IMR-90 (cell line): ENCODE results near the gene ICAM1. TPM values are rescaled to one million over a fixed set of nuclear protein-coding genes. Genes with fewer than 3 reads are reported as not detected.

ENCODE experiments used
- ATAC-seq: fragments of 200-7000 bp; cut with Tn5 transposase; 2 replicates; pipeline ENCODE4 v1.9.1; 2020; ENCODE audit warnings: low read depth, mild to moderate bottlenecking, moderate library complexity
- BruUV-seq: library from RNA; stranded (reverse); fragments of 400-500 nt; replicated peaks from 2 replicates; lab custom pipeline; 2021; lab: Mats Ljungman, UMichigan
- CTCF ChIA-PET: fragments of 300-600 bp; formaldehyde crosslinking; extraction: SDS; loops from one replicate; lab custom pipeline; 2021; ENCODE audit warnings: antibody characterized with exemption; lab: Yijun Ruan, JAX
- POLR2A ChIA-PET: fragments of 300-600 bp; sonication (Branson Sonifier 250); formaldehyde crosslinking; loops from one replicate; lab custom pipeline; 2022; ENCODE audit warnings: antibody characterized with exemption; ENCODE audit not compliant: unreplicated experiment; lab: Charles Lee
- DNase-seq: peaks from one replicate; pipeline ENCODE4 v3.0.0; 2013
- H2AFZ ChIP-seq: replicated peaks from 2 replicates; pipeline ENCODE3; 2013; ENCODE audit warnings: low read length, mild to moderate bottlenecking; ENCODE audit not compliant: poor library complexity
- H2AK5ac ChIP-seq: 2 replicates; pipeline ENCODE4 v1.6.1; 2013; ENCODE audit warnings: low read depth, low read length, inconsistent platforms
- H2AK9ac ChIP-seq: replicated peaks from 2 replicates; pipeline ENCODE3; 2013; ENCODE audit warnings: mild to moderate bottlenecking, low read depth, low read length, moderate library complexity; ENCODE audit not compliant: poor library complexity
- H2BK120ac ChIP-seq: 2 replicates; pipeline ENCODE4 v1.6.1; 2013; ENCODE audit warnings: low read depth, low read length, inconsistent platforms
- H2BK15ac ChIP-seq: 3 replicates; pipeline ENCODE4 v1.6.1; 2013; ENCODE audit warnings: low read depth, low read length, inconsistent platforms
- H2BK20ac ChIP-seq: 2 replicates; pipeline ENCODE4 v1.6.1; 2013; ENCODE audit warnings: low read depth, mild to moderate bottlenecking, inconsistent platforms, low read length, moderate library complexity
- H2BK5ac ChIP-seq: 2 replicates; pipeline ENCODE4 v1.6.1; 2013; ENCODE audit warnings: mild to moderate bottlenecking, low read depth, low read length, inconsistent platforms; ENCODE audit not compliant: poor library complexity, severe bottlenecking
- H3K14ac ChIP-seq: replicated peaks from 2 replicates; pipeline ENCODE4 v1.6.1; 2013; ENCODE audit warnings: low read depth, low read length, inconsistent platforms
- H3K18ac ChIP-seq: 2 replicates; pipeline ENCODE4 v1.6.1; 2013; ENCODE audit warnings: low read depth, low read length, control low read depth
- H3K23ac ChIP-seq: 2 replicates; pipeline ENCODE4 v1.6.1; 2013; ENCODE audit warnings: low read depth, low read length, inconsistent platforms
- H3K27ac ChIP-seq: 2 replicates; pipeline ENCODE4 v1.5.1; 2013; ENCODE audit warnings: mild to moderate bottlenecking, control low read depth, low read length; ENCODE audit not compliant: insufficient read depth
- H3K27me3 ChIP-seq: 2 replicates; pipeline ENCODE4 v1.6.1; 2013; ENCODE audit warnings: low read length; ENCODE audit not compliant: control insufficient read depth, insufficient read depth
- H3K36me3 ChIP-seq: 2 replicates; pipeline ENCODE4 v1.6.1; 2013; ENCODE audit warnings: low read length, mixed read lengths; ENCODE audit not compliant: control insufficient read depth, insufficient read depth
- H3K4ac ChIP-seq: 2 replicates; pipeline ENCODE4 v1.6.1; 2013; ENCODE audit warnings: low read depth, low read length, inconsistent platforms
- H3K4me1 ChIP-seq: 2 replicates; pipeline ENCODE4 v1.6.1; 2013; ENCODE audit warnings: low read length, mixed read lengths; ENCODE audit not compliant: control insufficient read depth, insufficient read depth
- H3K4me2 ChIP-seq: 2 replicates; pipeline ENCODE4 v1.6.1; 2013; ENCODE audit warnings: low read depth, mild to moderate bottlenecking, control low read depth, low read length, moderate library complexity
- H3K4me3 ChIP-seq: 2 replicates; pipeline ENCODE4 v1.5.1; 2013; ENCODE audit warnings: low read depth, mild to moderate bottlenecking, control low read depth, low read length, moderate library complexity; ENCODE audit not compliant: insufficient read depth
- H3K56ac ChIP-seq: 2 replicates; pipeline ENCODE4 v1.6.1; 2013; ENCODE audit warnings: low read length, inconsistent platforms; ENCODE audit not compliant: insufficient read depth; ENCODE audit errors: extremely low read depth
- H3K79me1 ChIP-seq, 2 experiments: 2 replicates each; pipeline ENCODE4 v1.6.1; 2013; ENCODE audit warnings: low read length in 2 of 2, inconsistent platforms in 1 of 2, low read depth in 1 of 2
- H3K9ac ChIP-seq: 2 replicates; pipeline ENCODE4 v1.6.1; 2013; ENCODE audit warnings: low read depth, low read length, control low read depth
- H3K9me1 ChIP-seq: 2 replicates; pipeline ENCODE4 v1.6.1; 2013; ENCODE audit warnings: low read length, inconsistent platforms; ENCODE audit not compliant: insufficient read depth
- H3K9me3 ChIP-seq: 2 replicates; pipeline ENCODE4 v1.6.1; 2013; ENCODE audit warnings: low read length; ENCODE audit not compliant: control insufficient read depth, insufficient read depth
- H4K20me1 ChIP-seq: 2 replicates; pipeline ENCODE4 v1.6.1; 2013; ENCODE audit warnings: low read length, inconsistent platforms; ENCODE audit not compliant: insufficient read depth
- H4K5ac ChIP-seq: 2 replicates; pipeline ENCODE4 v1.6.1; 2013; ENCODE audit warnings: mild to moderate bottlenecking, low read depth, low read length, control low read depth
- H4K8ac ChIP-seq, 2 experiments: 2 replicates each; pipeline ENCODE4 v1.6.1; 2013; ENCODE audit warnings: low read depth in 2 of 2, low read length in 2 of 2, control low read depth in 1 of 2, inconsistent platforms in 1 of 2
- H4K91ac ChIP-seq: 2 replicates; pipeline ENCODE4 v1.6.1; 2013; ENCODE audit warnings: low read depth, low read length, inconsistent platforms; ENCODE audit not compliant: insufficient read depth
- BHLHE40 ChIP-seq: fragments of 150-350 bp; IDR thresholded peaks from 2 replicates; pipeline ENCODE4 v1.6.1; 2016; ENCODE audit warnings: mild to moderate bottlenecking, low read depth, low read length
- CEBPB ChIP-seq: IDR thresholded peaks from 2 replicates; pipeline ENCODE4 v1.6.1; 2012; ENCODE audit warnings: low read depth, low read length, improper control_type of control experiment
- CHD1 ChIP-seq: IDR thresholded peaks from 2 replicates; pipeline ENCODE4 v1.6.1; 2012; ENCODE audit warnings: low read depth, low read length, improper control_type of control experiment
- CTCF ChIP-seq: conservative IDR thresholded peaks from 2 replicates; pipeline ENCODE4 v1.5.1; 2012; ENCODE audit warnings: mild to moderate bottlenecking, low read depth, low read length, improper control_type of control experiment
- ELK1 ChIP-seq: fragments of 150-350 bp; IDR thresholded peaks from 2 replicates; pipeline ENCODE4 v1.6.1; 2016; ENCODE audit warnings: low read depth, mild to moderate bottlenecking, low read length, moderate library complexity, borderline replicate concordance
- FOS ChIP-seq: fragments of 150-350 bp; IDR thresholded peaks from 2 replicates; pipeline ENCODE4 v1.6.1; 2016; ENCODE audit warnings: low read depth, low read length
- MAFK ChIP-seq: IDR thresholded peaks from 2 replicates; pipeline ENCODE4 v1.6.1; 2012; ENCODE audit warnings: low read depth, low read length, improper control_type of control experiment
- MAZ ChIP-seq: IDR thresholded peaks from 2 replicates; pipeline ENCODE4 v1.6.1; 2012; ENCODE audit warnings: low read depth, mild to moderate bottlenecking, low read length, improper control_type of control experiment, moderate library complexity, borderline replicate concordance
- MXI1 ChIP-seq: IDR thresholded peaks from 2 replicates; pipeline ENCODE4 v1.6.1; 2012; ENCODE audit warnings: low read depth, mild to moderate bottlenecking, low read length, moderate library complexity, borderline replicate concordance
- NFE2L2 ChIP-seq: fragments of 150-350 bp; IDR thresholded peaks from 2 replicates; pipeline ENCODE4 v1.6.1; 2016; ENCODE audit warnings: low read depth, mild to moderate bottlenecking, low read length
- POLR2A ChIP-seq: IDR thresholded peaks from 2 replicates; pipeline ENCODE4 v1.6.1; 2012; ENCODE audit warnings: mild to moderate bottlenecking, low read depth, low read length
- RAD21 ChIP-seq: IDR thresholded peaks from 2 replicates; pipeline ENCODE4 v1.6.1; 2012; ENCODE audit warnings: low read length, improper control_type of control experiment
- RCOR1 ChIP-seq: IDR thresholded peaks from 2 replicates; pipeline ENCODE4 v1.6.1; 2012; ENCODE audit warnings: mild to moderate bottlenecking, low read length, improper control_type of control experiment; ENCODE audit not compliant: insufficient replicate concordance
- RFX5 ChIP-seq: IDR thresholded peaks from 2 replicates; pipeline ENCODE4 v1.8.0; 2012; ENCODE audit warnings: low read depth, mild to moderate bottlenecking, low read length, moderate library complexity
- SMC3 ChIP-seq: fragments of 150-350 bp; IDR thresholded peaks from 2 replicates; pipeline ENCODE4 v1.6.1; 2016; ENCODE audit warnings: low read depth, mild to moderate bottlenecking, antibody characterized with exemption, low read length, moderate library complexity
- USF2 ChIP-seq: fragments of 150-350 bp; IDR thresholded peaks from 2 replicates; pipeline ENCODE4 v1.6.1; 2017; ENCODE audit warnings: mild to moderate bottlenecking, antibody characterized with exemption, low read length, low read depth
- WGBS, 2 experiments: methylation state at CpG; one replicate each; pipeline versions ENCODE4 v1.1.5 to v1.1.7; 2013; ENCODE audit warnings: missing lambda C conversion rate in 2 of 2; ENCODE audit not compliant: insufficient read length in 1 of 2; ENCODE audit errors: extremely low coverage in 2 of 2; 5-methylcytosine and 5-hydroxymethylcytosine counted together
- dilution Hi-C: fragments of 300-500 bp; cut with HindIII; formaldehyde crosslinking; loops from one replicate; pipeline ENCODE4 v1.14.3; 2018; ENCODE audit warnings: low sequenced_read_pairs; ENCODE audit not compliant: unreplicated experiment
- in situ Hi-C: fragments of 300-500 bp; cut with MboI; formaldehyde crosslinking; loops from 3 replicates; pipeline ENCODE4 v1.14.3; 2019; ENCODE audit warnings: low sequenced_read_pairs, inconsistent platforms, mixed read lengths
- intact Hi-C: fragments of 100-400 bp; cut with micrococcal nuclease; formaldehyde crosslinking; loops from 2 replicates; pipeline ENCODE4 v1.10.0; 2022
- polyA plus RNA-seq, 3 experiments: library from polyadenylated mRNA; depleted of rRNA; stranded (reverse); fragments of >200 nt; gene quantifications; 2 replicates each; pipeline ENCODE4 v1.2.3, GENCODE V29; 2012; ENCODE audit warnings: low replicate concordance in 1 of 3
- total RNA-seq: library from RNA; depleted of rRNA; stranded (reverse); fragments of >200 nt; gene quantifications from 2 replicates; pipeline ENCODE4 v1.2.3, GENCODE V29; 2012

The ICAM1 gene
- total and polyA plus RNA-seq, 2 of the 4 experiments (the other 2 are of a cell fraction): 10.6 to 19.1 TPM

- H4K8ac ChIP-seq: no peak overlapping the region
- H3K14ac ChIP-seq: no peak overlapping the region
- H3K9me1 ChIP-seq: peaks cover 21% of the 10 kb centered on the region
- no peak overlapping the region for H2BK15ac ChIP-seq
- no peak for ATAC-seq
- intact Hi-C loops (no loop called here), dilution Hi-C loops (no loop called here), in situ Hi-C loops (no loop called here)
- H3K9me3 ChIP-seq: no peaks in the 10 kb centered on the region
- ChIA-PET POLR2A (no interaction called here), CTCF (no interaction called here)
- no peak overlapping the region for H3K56ac ChIP-seq
- BruUV-seq: no TSS peak
- H2BK20ac ChIP-seq: no peak overlapping the region
- H2AFZ ChIP-seq: no peak overlapping the region
- H3K18ac ChIP-seq: no peak overlapping the region
- H3K4me3 ChIP-seq: no peak overlapping the region
- H3K9ac ChIP-seq: no peak overlapping the region
- no peak for TF ChIP-seq MAZ
- no peak for TF ChIP-seq RCOR1
- no peak for TF ChIP-seq CTCF
- no peak for TF ChIP-seq POLR2A
- no peak for TF ChIP-seq ELK1
- TF ChIP-seq BHLHE40: no peak
- no peak for TF ChIP-seq SMC3
- no peak for TF ChIP-seq MAFK
- no peak for TF ChIP-seq MXI1
- no peak for TF ChIP-seq CEBPB
- no peak for TF ChIP-seq FOS
- no peak for TF ChIP-seq USF2
- no peak for TF ChIP-seq CHD1
- TF ChIP-seq RAD21: no peak
- no peak for TF ChIP-seq RFX5
- TF ChIP-seq NFE2L2: no peak
- peaks cover 17 to 82% of the 10 kb centered on the region in 2 experiments; a peak in 3 of 4 replicates for H3K79me1 ChIP-seq
- no peak for DNase-seq
- peaks cover 25% of the 10 kb centered on the region for H3K4me1 ChIP-seq
- no peaks in the 10 kb centered on the region for H3K27me3 ChIP-seq
- no peak overlapping the region for H3K4ac ChIP-seq
- no peak overlapping the region for H3K23ac ChIP-seq
- no peak overlapping the region for H3K4me2 ChIP-seq
- peak overlapping the region; percentile 42 for H2AK9ac ChIP-seq
- peak overlapping the region; percentile 38; the same call in 1 of the 2 replicates for H2AK5ac ChIP-seq
- peaks cover 38% of the 10 kb centered on the region for H3K36me3 ChIP-seq
- H4K91ac ChIP-seq: no peak overlapping the region
- no peak overlapping the region for H2BK120ac ChIP-seq
- no peak overlapping the region for H3K27ac ChIP-seq
- WGBS, 2 experiments: 86% methylated on average over 18 of the region's 28 CpGs; no CpG with 5 or more reads in 1 of the 2 experiments
- H2BK5ac ChIP-seq: no peak overlapping the region
- peaks cover 21% of the 10 kb centered on the region for H4K20me1 ChIP-seq
- no peak overlapping the region for H4K5ac ChIP-seq
Observed at GRCh38 chr19:10223488-10224213, 47.3 kb upstream of the ICAM1 start.
